Vagina (tissue), 2 donors: Measurements from ENCODE around the gene MT1M. TPM values are rescaled to one million over a fixed set of nuclear protein-coding genes. Genes with fewer than 3 reads are reported as not detected.
A peak's percentile ranks its signal among the peaks of the same experiment; 100 is the strongest.
"Not testable (repeated sequence)": the region's sequence is repeated elsewhere in the genome, so short reads cannot be mapped to it uniquely, and the experiment has no call there.

Experiments used
- DNase-seq, 2 donors: peaks; one replicate each; pipeline ENCODE4 v3.0.0-alpha.2; 2017; ENCODE audit errors: extremely low spot score in 2 of 2
- H3K27ac ChIP-seq: fragments of 200-600 bp; sonication (generic); one replicate; pipeline ENCODE4 v1.5.1; 2019
- H3K27me3 ChIP-seq: fragments of 200-600 bp; sonication (generic); one replicate; pipeline ENCODE4 v1.5.1; 2019
- H3K36me3 ChIP-seq, 2 donors: fragments of 200-600 bp; sonication (generic); one replicate each; pipeline ENCODE4 v1.5.1; 2017 to 2019
- H3K4me1 ChIP-seq: fragments of 200-600 bp; sonication (generic); one replicate; pipeline ENCODE4 v1.5.1; 2019
- H3K4me3 ChIP-seq, 2 donors: fragments of 200-600 bp; sonication (generic); 1 replicate in 1 of 2; 2 replicates in 1 of 2; pipeline ENCODE4 v1.5.1; 2016 to 2019
- H3K9me3 ChIP-seq: fragments of 200-600 bp; sonication (generic); one replicate; pipeline ENCODE4 v1.5.1; 2019
- CTCF ChIP-seq, 3 experiments: fragments of 450-650 bp in 2 of 3; fragments of 200-600 bp in 1 of 3; sonication (generic) in 1 of 3; IDR thresholded peaks; one replicate each; pipeline ENCODE4 v1.5.1; 2017 to 2019; ENCODE audit warnings: antibody characterized with exemption in 3 of 3, mild to moderate bottlenecking in 2 of 3, moderate library complexity in 2 of 3
- POLR2A ChIP-seq, 2 donors: fragments of 450-650 bp; IDR thresholded peaks; one replicate each; pipeline ENCODE4 v1.6.1; 2017; ENCODE audit warnings: antibody characterized with exemption in 2 of 2, mild to moderate bottlenecking in 2 of 2, moderate library complexity in 2 of 2
- POLR2AphosphoS5 ChIP-seq, 2 donors: sonication (generic); formaldehyde crosslinking; IDR thresholded peaks; one replicate each; pipeline ENCODE4 v1.9.0; 2017; ENCODE audit warnings: antibody characterized with exemption in 2 of 2, mild to moderate bottlenecking in 2 of 2, low read depth in 1 of 2; ENCODE audit not compliant: insufficient read depth in 1 of 2
- intact Hi-C: fragments of 100-400 bp; cut with DNase I; formaldehyde crosslinking; loops from one replicate; pipeline ENCODE4 v1.15.1; 2023
- total RNA-seq: library from RNA; depleted of rRNA; stranded (reverse); fragments of >200 nt; gene quantifications from one replicate; pipeline ENCODE4 v1.2.3, GENCODE V29; 2016

MT1M gene
- total RNA-seq: 63.3 TPM

DNA sequence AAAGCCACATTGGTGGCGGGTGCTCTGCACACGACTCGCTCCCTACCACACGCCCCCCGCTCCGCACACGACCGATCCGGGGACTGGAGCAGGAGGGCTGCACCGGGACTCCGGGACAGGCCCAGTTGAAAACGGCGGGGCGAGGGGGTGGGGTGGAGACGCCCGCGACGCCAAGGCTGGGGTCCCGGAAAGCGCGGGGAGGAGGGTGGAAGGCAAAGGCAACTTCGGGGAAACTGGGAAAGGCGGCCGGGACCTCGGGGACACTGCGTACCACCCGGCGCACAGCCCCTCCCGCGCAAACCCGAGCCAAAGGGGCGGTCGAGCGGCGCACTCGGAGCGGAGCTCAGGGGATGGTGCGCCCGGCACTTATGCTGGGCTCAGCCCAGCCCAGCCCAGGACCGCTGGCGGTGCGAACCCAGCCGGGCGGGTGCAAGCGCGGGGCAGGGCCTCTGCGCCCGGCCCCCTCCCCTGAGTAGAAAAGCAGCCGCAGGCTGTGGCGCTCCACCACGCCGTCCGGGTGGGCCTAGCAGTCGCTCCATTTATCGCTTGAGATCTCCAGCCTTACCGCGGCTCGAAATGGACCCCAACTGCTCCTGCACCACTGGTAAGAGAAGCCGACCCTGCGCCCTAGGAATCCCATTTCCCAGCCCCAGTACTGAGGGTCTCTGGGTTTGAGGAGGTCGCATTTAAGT, at the start of gene MT1M:
TSS of gene MT1M (plus strand) at position 504 of the 692 bp plus-strand sequence. CDS start at position 577, 73 bp downstream.
- Histone ChIP-seq H3K4me1 (peaks cover 22% of the 10 kb centered on the region), H3K36me3 (no peaks in the 10 kb centered on the region), H3K27ac (peak within 1 kb of the TSS; percentile 71), H3K4me3 (peak within 1 kb of the TSS; percentile 52 to 53), H3K27me3 (no peaks in the 10 kb centered on the region), H3K9me3 (no peaks in the 10 kb centered on the region)
- intact Hi-C loops: loop anchor here (2.0 kb wide), 1 partner anchor 24 kb away; the partner anchor contains the start of gene MT2A
- TF ChIP-seq CTCF (IDR thresholded peaks at IDR 0.05): no peak
- peak in 1 of 2 donors; percentile 77 for TF ChIP-seq POLR2AphosphoS5 (IDR thresholded peaks at IDR 0.05; ENCODE audit: insufficient read depth in 1 of 2, low read depth in 1 of 2)
- peak in 1 of 2 donors; percentile 13 for TF ChIP-seq POLR2A (IDR thresholded peaks at IDR 0.05)
- no peak for DNase-seq

DNA sequence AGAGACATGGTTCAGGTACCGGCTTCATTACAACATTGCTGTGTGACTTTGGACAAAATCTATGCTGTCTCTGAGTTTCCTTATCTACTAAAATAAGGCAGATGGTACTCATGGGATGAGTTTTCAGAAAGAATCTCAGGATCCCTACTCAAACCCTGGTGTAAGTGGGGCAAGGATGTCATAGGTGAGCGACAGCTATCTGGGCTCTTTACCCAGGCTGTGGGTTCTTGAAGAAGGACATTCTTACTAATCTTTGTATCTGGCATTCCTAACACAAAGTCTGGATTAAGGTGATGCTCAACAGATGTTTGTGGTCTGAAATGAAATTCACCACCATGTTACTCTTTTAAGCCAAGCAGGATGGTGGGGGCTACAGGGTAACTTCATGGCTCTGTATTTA, 49.5 kb upstream of the MT1M start:
- H3K27me3 ChIP-seq, H3K9me3 ChIP-seq, H3K36me3 ChIP-seq, DNase-seq, H3K4me1 ChIP-seq, H3K27ac ChIP-seq, H3K4me3 ChIP-seq, intact Hi-C loops: not testable (repeated sequence)

- DNase-seq: no peak
- no peak for TF ChIP-seq CTCF (IDR thresholded peaks at IDR 0.05)
- no peak for TF ChIP-seq POLR2AphosphoS5 (IDR thresholded peaks at IDR 0.05; ENCODE audit: insufficient read depth in 1 of 2, low read depth in 1 of 2)
- TF ChIP-seq POLR2A (IDR thresholded peaks at IDR 0.05): no peak
- Histone ChIP-seq H3K4me1 (no peaks in the 10 kb centered on the region), H3K36me3 (no peaks in the 10 kb centered on the region), H3K27ac (no peak overlapping the region), H3K4me3 (no peak overlapping the region), H3K9me3 (no peaks in the 10 kb centered on the region), H3K27me3 (no peaks in the 10 kb centered on the region)
- intact Hi-C loops: no loop called here
Observed at GRCh38 chr16:56583351-56584168, 48.9 kb upstream of the MT1M start.

- H3K27ac ChIP-seq: no peak overlapping the region
- H3K4me3 ChIP-seq: no peak overlapping the region
- H3K36me3 ChIP-seq: no peaks in the 10 kb centered on the region
- no peaks in the 10 kb centered on the region for H3K9me3 ChIP-seq
- no peak for DNase-seq
- no peak for TF ChIP-seq CTCF (IDR thresholded peaks at IDR 0.05)
- no peak for TF ChIP-seq POLR2AphosphoS5 (IDR thresholded peaks at IDR 0.05; ENCODE audit: insufficient read depth in 1 of 2, low read depth in 1 of 2)
- no peak for TF ChIP-seq POLR2A (IDR thresholded peaks at IDR 0.05)
- H3K4me1 ChIP-seq: peaks cover 4% of the 10 kb centered on the region
- peaks cover 4% of the 10 kb centered on the region for H3K27me3 ChIP-seq
- intact Hi-C loops: no loop called here
Observed at GRCh38 chr16:56584276-56584675, 48.2 kb upstream of the MT1M start.

DNA sequence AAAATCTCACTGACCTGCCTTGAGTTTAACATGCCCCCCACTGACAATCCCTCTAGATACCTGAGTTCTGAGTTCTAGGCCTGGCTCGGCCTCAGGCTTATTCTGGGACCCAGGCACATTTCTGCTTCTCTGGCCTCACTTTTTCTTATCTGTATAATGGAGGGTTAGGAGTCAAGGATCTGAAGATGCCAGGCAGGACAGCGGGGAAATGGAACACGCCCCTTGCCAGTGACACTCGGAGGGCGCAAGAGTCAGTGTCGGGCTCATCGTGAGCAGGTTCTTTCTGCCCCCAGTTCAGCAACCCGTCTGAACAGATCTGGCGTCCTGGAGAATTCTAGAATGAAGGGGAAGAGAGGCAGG, 43.7 kb upstream of the MT1M start:
- intact Hi-C loops: no loop called here
- Histone ChIP-seq H3K36me3 (no peaks in the 10 kb centered on the region), H3K9me3 (no peaks in the 10 kb centered on the region), H3K4me3 (peak overlapping the region; percentile 38 to 42), H3K27ac (no peak overlapping the region), H3K4me1 (peaks cover 10% of the 10 kb centered on the region), H3K27me3 (peaks cover 4% of the 10 kb centered on the region)
- TF ChIP-seq POLR2A (IDR thresholded peaks at IDR 0.05) (no peak), POLR2AphosphoS5 (IDR thresholded peaks at IDR 0.05; ENCODE audit: insufficient read depth in 1 of 2, low read depth in 1 of 2) (no peak), CTCF (IDR thresholded peaks at IDR 0.05) (no peak)
- DNase-seq: no peak
